ENCODE results near the gene AEBP1.

The AEBP1 gene

DNA sequence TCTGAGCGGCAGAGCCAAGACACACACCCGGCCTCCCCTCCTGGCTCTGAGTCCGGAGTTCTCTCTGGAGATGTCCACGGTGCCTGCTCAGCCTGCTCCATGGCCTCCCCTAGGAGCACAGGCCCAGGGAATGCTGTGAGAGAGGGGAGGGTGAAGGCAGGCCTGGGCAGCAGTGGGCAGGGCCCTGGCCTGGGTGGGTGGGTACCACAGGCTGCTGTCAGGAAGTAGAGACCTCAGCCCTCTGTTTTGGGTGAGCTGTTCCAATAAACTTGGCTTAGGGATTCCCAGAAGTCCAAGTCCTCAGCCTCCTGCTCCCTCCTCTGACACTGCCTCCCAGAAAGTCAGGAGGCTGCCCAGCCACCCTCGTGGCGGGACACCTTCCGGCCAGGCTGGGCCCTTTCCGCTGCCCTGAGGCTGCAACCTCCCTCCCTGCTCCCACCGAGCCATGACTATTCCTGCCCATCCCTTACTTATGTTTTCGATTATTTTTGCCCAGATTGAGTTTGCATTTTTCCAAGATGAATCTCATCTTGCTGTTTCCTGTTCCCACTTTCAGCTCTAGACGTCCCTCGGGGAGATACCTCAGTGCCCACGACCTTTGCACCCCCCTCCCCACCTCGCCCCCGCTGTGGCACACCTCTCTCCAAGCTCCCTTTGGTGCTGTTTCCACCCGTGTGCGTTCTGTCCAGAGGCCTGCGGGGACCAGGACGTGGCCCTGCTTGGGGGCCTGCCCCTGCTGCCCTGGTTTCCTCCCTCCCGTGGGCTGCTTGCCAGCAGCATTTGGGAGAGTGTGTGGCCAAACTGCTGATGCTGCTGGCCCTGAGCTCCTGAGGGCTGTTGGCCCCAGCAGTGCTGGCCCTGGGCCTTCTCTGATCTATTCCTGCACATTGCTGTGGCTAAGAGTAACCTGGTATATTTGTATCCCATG lies 16.0 kb upstream of the AEBP1 start:
- DNase-seq: no peak

DNA sequence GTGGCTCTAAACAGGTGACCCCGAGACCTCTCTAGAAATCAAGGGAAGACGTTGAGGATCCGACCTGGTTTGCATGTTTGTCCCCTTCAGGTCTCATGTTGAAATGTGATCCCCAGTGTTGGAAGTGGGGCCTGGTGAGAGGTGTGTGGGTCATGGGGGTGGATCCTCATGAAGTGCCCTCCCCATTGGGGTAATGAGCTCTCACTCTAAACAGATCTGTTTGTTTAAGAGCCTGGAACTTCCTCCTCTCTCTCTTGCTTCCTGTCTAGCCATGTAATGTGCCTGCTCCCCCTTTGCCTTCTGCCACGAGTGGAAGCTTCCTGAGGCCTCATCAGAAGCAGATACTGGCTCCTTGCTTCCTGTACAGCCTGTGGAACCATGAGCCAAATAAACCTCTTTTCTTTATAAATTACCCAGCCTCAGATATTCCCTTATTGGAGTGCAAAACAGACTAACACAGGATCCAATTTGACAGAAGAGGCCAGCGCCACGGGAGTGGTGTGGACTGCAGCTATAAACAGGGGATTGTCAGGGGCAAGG lies 11.0 kb upstream of the AEBP1 start:
- DNase-seq: no peak

- no peak for DNase-seq
Observed at GRCh38 chr7:44094365-44094764, 9.8 kb upstream of the AEBP1 start.

DNA sequence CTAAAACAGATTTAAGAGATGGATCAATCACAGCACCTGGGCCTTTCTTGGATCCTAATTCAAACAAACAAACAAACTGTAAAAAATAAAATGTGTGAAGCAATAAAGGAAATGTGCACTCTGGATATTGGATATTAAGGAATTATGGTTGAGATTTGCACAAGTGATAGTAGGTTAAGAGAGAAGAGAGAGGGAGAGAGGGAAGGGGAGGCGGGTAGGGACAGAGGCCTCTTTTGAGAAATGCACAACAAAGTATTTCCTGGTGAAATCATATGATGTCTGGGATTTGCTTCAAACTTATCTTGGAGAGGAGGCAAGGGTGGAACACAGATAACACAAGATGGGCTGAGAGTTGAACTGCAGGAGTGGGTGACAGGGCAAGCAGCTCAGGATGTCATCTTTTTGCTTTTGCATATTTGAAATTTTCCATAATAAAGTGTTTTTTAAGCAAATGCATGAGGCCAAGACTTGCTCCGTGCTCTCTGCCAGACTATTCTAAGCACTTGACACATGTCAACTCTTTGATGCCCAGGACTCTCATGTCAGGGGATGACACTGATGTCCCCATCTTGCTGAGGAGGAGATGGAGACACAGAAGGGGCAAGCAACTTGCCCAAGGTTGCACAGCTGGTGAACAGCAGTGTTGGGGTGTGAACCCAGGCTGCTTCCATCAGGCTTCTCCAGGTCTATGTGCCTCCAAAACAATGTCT lies 9.1 kb upstream of the AEBP1 start:
- no peak for DNase-seq

- DNase-seq: no peak
Observed at GRCh38 chr7:44095781-44096180, 8.4 kb upstream of the AEBP1 start.

GRCh38 chr7:44096326-44096881 lies 7.7 kb upstream of the AEBP1 start:
- no peak for DNase-seq

DNA sequence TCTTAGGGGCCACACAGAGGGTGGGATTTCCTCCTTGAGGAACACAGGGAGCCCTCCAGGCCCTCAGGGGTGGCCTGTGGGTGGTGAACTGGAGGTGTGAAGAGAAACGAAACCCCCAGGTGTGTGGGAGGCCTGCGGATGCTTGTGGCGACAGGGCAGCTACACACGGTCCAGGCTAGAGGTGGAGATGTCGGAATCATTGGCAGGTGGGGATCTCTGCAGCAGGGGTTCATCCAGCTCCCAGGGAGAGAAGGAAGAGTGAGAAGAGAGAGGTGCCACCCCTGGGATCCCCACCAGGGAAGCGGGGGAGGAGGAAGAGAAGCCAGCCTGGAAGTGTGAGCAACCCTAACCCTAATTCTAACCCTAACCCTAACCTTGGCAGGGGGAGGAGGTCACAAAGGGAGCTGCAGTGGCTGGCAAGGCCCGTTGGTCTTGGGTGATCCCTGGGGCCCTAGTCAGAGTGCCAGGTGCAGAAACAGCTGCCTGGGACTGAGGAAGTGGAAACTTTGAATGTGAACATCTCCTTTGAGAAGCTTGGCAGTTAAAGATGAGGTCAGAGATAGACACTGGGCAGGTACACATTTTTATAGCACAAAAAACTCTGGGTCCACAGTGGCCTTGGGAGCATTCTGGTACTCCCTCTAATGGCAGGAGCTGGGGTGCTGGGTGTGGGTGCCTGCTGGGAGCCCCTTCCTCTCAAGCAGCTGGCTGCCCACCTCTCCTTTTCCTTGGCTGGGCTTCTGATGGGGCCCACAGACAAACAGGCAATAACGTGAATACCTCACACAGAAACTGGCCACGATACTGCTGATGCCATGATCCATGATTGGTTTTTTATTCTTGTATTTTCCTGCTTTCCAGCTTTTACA lies 6.8 kb upstream of the AEBP1 start:
- no peak for DNase-seq

- no peak for DNase-seq
Observed at GRCh38 chr7:44098092-44099068, 5.8 kb upstream of the AEBP1 start.

DNA sequence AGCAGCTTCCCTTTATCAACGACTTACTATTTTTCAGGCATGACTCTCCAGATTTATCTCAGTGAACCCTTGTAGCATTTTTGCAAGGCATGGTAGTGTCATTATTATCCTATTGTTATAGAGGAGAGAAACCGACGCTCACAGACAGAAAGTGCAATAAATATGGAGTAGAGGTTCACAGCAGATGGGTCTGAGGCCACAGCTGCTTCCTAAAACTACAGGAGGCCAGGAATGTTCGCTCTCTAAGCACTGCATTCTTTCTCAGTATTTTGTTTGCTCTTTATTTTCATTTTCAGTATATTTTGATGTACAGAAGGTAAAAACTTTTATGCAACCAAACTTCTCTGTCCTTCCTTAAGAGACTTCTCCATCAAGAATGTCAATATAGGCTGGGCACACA lies 4.5 kb upstream of the AEBP1 start:
- no peak for DNase-seq

GRCh38 chr7:44100458-44101302 lies 3.5 kb upstream of the AEBP1 start:
- no peak for DNase-seq

GRCh38 chr7:44101303-44101965 lies 2.7 kb upstream of the AEBP1 start:
- no peak for DNase-seq

GRCh38 chr7:44101966-44102845 lies 1.9 kb upstream of the AEBP1 start:
- DNase-seq: no peak

DNA sequence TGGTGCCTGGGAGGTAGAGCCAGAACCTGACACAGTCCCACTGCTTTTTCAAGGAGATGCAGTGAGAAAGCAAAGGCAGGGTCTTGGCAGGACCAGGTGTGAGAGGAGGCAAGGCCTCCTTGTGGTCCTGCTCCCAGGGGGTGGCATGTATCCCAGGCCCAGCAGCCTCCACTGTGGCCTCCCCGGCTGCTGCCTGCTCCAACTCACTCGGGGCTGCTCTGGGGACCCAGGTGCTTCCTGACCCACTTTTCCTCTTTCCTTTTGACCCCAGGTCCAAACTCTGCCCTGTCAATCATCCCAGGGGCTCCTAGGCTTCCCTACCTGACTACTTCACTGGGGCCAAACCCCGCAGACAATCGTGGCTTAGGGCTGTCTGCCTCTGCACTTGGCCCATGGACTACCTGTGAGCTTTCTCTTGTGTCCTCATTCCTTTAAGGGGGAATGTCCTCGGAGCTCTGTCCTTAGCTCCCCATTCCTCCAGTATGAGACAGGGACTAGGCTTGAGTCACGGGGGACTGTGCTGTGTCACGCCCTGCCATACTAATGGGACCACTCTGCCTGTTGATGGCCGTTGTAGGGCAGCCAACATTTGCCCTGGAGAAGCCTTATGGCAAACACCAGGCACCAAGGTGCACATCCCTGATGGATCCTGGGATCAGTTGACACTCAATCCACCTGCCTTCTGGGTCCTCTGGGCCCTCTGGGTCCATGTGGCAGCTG lies 1.1 kb upstream of the AEBP1 start:
- no peak for DNase-seq

- DNase-seq: no peak
Observed at GRCh38 chr7:44103566-44103922, 601 bp upstream of the AEBP1 start.

DNA sequence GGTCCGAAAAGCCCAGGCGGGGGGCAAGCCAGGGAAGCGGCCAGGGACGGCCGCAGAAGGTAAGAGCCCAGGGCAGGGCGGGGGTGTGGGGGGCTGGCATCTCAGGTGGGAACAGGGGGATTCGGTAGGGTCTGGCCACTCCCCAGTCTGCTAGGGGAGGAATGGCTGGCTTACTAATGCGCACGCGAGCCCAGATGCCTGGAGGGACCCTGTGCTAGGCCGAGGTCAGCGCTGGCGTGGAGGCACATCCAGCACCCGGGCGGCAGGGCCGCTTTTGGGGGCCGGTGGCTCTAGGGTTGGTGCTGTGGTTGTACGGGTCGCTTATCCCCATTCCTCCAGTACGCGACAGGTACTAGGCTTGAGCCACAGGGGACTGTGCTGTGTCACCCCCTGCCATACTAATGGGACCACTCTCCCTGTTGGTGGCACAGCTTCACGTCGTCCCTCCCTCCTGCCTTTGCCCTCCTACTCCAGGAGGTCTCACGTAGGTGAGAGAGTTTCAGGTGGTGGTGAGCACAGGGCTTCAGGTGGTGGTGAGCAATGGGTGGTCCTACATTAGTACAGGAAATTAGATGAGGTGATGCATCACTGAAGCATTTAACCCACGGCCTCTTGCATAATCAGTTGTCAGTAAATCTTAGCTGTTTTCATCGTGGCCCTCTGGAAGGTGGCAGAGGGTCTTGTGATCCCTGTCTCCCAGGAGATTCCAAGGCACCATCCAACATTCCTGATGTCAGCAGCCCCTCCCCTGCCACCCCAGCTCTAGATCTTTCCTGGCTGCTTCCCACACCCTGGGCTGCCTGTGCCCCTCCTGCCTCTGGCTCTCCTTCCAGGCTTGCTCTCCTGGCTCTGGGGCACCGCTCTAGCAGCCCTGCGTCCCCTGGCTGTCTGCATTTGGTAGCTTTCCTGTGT lies 971 bp downstream of the AEBP1 start:
- no peak for DNase-seq

GRCh38 chr7:44105832-44106231 lies 1.7 kb downstream of the AEBP1 start:
- no peak for DNase-seq
